Measurements from ENCODE around the gene KCTD14. TPM values are rescaled to one million over a fixed set of nuclear protein-coding genes. Genes with fewer than 3 reads are reported as not detected.
A peak's percentile ranks its signal among the peaks of the same experiment; 100 is the strongest.

KCTD14 gene, protein sequence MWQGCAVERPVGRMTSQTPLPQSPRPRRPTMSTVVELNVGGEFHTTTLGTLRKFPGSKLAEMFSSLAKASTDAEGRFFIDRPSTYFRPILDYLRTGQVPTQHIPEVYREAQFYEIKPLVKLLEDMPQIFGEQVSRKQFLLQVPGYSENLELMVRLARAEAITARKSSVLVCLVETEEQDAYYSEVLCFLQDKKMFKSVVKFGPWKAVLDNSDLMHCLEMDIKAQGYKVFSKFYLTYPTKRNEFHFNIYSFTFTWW
- total RNA-seq (ENCODE audit: low replicate concordance) = 0.45 TPM in 1 of 2 replicates, not detected in the other

DNA sequence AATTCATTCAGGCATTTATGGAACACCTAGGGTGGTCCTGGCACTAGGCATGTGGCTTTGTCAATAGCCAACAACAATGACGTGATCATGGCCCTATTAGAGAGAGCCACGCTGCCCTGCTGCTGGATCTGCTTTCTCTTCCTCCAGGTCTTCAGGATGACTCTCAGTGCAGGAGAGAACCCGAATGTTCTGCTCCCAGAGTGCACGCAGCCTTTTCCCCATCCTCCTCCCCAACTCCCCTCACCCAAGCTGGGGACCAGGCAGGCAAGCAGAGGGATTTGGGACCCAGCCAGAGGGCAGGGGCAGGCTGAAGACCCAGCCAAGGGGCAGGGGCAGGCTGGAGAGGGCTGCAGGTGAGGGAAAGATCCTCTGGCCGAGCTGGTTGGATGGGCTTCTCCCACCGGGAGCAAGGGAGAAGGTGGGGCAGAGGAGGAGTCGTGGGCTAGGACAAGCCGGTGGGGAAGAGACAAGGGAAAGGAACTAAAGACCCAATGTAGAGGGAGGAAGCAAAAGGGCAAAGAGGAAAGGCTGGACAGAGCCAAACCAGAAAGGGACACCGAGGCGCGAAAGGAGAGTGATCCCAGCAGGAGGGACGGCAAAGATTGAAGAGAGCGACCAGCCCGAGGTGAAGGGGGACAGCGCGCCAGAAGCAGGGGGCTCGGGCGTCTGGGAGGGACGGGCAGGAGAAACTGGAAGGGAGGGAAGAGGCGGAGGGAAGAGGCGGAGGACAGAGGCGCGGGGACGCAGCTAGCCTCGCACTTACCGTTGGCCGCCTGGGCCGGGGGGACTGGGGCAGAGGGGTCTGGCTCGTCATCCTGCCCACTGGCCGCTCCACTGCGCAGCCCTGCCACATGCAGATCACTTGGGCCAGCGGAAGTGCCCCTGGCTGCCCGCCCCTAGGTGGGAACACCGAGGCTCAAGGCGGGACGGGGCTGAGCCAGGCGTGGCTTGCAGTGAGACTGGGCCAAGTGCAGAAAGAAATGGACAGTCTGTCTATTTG is at the start of gene KCTD14:
KCTD14 (minus strand) TSS at position 880 of the 1,000 bp plus-strand sequence; CDS start at position 853, 27 bp downstream.
- DNase-seq (ENCODE audit: low read depth) = no peak
- TF ChIP-seq, protein P1, sequence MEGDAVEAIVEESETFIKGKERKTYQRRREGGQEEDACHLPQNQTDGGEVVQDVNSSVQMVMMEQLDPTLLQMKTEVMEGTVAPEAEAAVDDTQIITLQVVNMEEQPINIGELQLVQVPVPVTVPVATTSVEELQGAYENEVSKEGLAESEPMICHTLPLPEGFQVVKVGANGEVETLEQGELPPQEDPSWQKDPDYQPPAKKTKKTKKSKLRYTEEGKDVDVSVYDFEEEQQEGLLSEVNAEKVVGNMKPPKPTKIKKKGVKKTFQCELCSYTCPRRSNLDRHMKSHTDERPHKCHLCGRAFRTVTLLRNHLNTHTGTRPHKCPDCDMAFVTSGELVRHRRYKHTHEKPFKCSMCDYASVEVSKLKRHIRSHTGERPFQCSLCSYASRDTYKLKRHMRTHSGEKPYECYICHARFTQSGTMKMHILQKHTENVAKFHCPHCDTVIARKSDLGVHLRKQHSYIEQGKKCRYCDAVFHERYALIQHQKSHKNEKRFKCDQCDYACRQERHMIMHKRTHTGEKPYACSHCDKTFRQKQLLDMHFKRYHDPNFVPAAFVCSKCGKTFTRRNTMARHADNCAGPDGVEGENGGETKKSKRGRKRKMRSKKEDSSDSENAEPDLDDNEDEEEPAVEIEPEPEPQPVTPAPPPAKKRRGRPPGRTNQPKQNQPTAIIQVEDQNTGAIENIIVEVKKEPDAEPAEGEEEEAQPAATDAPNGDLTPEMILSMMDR (IDR thresholded peaks at IDR 0.05; ENCODE audit: insufficient read depth, low read length) = no peak
- peak within 1 kb of the TSS; percentile 56 for H3K4me3 ChIP-seq (ENCODE audit: low read depth, low read length)

DNA sequence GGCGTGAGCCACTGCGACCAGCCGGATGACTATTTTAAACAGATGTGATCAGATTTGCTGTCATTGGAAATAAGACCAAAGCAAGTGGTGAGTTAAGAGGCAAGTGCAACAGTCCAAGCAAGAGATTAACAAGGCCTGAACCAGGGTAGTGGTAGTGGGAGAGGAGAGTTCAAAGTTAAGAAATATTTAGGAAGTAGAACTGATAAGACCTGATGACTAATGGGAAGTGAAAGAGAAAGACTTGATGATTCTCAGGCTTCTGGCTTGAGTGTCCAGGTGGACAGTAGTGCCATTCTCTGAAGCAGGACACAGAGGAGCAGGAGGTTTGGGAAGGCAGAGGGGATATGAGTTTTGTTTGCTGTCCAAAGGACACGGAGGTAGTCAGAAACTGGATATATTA is 49.4 kb upstream of the KCTD14 start:
- TF ChIP-seq, protein P1 (IDR thresholded peaks at IDR 0.05; ENCODE audit: insufficient read depth, low read length) = no peak
- no peak for DNase-seq (ENCODE audit: low read depth)
- no peak overlapping the region for H3K4me3 ChIP-seq (ENCODE audit: low read depth, low read length)

DNA sequence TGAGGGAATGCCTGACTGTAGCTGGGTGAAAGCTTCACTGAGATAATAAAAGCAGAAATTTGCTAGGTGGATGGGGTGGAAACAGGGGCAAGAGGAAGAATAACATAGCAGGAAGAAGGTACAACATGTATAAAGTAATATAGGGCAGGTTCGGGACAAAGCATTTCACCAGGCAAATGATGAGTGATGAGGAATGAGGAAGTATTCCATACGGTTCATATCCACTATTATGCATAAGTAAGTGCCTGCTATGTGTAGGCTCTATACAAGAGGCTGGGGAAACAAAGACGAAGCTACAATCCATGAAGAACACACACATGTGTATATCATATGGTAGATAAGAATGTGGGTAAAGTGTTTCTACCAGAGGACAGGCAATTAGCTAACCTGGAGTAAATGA is 48.6 kb upstream of the KCTD14 start:
- H3K4me3 ChIP-seq (ENCODE audit: low read depth, low read length) = no peak overlapping the region
- no peak for DNase-seq (ENCODE audit: low read depth)
- TF ChIP-seq, protein P1 (IDR thresholded peaks at IDR 0.05; ENCODE audit: insufficient read depth, low read length) = no peak

DNA sequence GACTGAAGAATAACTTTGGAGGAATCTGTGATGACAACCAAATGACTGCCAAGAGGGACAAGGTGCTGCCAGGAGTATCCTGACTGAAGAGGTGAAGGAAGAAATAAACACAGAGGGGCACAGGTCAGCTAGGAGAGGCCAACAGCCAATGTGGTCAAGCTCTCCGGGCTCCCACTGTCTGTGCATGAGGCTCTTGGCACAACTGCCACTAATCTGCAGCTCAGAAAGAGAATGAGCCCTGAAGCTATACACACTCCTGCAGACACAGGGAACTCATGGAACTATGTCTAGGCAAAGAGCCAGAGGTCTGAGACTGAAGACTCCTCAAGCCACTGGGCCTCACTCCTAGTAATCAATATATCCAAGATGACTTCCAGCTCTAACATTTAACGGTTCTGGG is 47.5 kb upstream of the KCTD14 start:
- no peak overlapping the region for H3K4me3 ChIP-seq (ENCODE audit: low read depth, low read length)
- TF ChIP-seq, protein P1 (IDR thresholded peaks at IDR 0.05; ENCODE audit: insufficient read depth, low read length) = no peak
- DNase-seq (ENCODE audit: low read depth) = no peak

DNA sequence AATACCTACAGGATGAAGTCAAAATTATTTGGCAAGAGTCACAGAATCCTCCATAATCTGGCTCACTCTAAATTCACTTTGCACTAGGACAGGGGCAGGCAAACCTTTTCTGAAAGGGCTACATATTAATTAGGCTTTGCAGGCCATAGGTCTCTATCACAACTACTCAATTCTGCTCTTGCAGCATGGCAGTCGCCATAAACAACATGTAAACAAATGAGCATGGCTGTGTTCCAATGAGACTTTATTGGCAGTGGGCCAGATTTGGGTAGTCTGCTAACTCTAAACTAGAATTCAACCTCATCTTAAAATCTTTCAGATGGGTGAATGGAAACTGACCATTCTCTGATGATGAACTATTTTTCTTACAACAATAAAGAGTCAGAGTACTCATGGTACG is 46.4 kb upstream of the KCTD14 start:
- no peak for DNase-seq (ENCODE audit: low read depth)
- TF ChIP-seq, protein P1 (IDR thresholded peaks at IDR 0.05; ENCODE audit: insufficient read depth, low read length) = no peak
- no peak overlapping the region for H3K4me3 ChIP-seq (ENCODE audit: low read depth, low read length)

DNA sequence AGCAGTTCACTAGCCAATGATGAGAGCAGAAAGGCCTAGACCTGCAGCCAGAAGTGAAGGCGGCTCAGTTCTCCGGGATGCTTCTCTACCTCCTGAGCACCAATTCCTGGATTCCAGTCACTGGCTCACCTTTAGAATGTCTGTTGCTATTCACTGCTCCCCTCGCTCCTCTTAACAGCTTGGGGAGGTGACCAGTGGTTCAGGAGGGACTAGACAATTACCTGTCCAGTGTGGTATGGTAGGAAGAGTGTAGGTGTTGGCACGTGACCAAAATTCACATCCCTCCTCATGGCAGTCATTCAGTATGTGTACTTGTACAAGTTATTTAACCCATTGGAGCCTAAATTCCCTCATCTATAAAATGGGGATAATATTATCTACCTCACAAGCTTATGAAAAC is 44.6 kb upstream of the KCTD14 start:
- no peak overlapping the region for H3K4me3 ChIP-seq (ENCODE audit: low read depth, low read length)
- DNase-seq (ENCODE audit: low read depth) = no peak
- TF ChIP-seq, protein P1 (IDR thresholded peaks at IDR 0.05; ENCODE audit: insufficient read depth, low read length) = no peak
